GM21515 (cell line): ENCODE data around the gene RUBCNL.
"Not testable (repeated sequence)": the region's sequence is repeated elsewhere in the genome, so short reads cannot be mapped to it uniquely, and the experiment has no call there.

ENCODE experiments used
- ATAC-seq: cut with Tn5 transposase; IDR thresholded peaks from one replicate; pipeline ENCODE4 v1.9.1; 2021; ENCODE audit not compliant: unreplicated experiment

The RUBCNL gene, protein sequence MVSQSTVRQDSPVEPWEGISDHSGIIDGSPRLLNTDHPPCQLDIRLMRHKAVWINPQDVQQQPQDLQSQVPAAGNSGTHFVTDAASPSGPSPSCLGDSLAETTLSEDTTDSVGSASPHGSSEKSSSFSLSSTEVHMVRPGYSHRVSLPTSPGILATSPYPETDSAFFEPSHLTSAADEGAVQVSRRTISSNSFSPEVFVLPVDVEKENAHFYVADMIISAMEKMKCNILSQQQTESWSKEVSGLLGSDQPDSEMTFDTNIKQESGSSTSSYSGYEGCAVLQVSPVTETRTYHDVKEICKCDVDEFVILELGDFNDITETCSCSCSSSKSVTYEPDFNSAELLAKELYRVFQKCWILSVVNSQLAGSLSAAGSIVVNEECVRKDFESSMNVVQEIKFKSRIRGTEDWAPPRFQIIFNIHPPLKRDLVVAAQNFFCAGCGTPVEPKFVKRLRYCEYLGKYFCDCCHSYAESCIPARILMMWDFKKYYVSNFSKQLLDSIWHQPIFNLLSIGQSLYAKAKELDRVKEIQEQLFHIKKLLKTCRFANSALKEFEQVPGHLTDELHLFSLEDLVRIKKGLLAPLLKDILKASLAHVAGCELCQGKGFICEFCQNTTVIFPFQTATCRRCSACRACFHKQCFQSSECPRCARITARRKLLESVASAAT

DNA sequence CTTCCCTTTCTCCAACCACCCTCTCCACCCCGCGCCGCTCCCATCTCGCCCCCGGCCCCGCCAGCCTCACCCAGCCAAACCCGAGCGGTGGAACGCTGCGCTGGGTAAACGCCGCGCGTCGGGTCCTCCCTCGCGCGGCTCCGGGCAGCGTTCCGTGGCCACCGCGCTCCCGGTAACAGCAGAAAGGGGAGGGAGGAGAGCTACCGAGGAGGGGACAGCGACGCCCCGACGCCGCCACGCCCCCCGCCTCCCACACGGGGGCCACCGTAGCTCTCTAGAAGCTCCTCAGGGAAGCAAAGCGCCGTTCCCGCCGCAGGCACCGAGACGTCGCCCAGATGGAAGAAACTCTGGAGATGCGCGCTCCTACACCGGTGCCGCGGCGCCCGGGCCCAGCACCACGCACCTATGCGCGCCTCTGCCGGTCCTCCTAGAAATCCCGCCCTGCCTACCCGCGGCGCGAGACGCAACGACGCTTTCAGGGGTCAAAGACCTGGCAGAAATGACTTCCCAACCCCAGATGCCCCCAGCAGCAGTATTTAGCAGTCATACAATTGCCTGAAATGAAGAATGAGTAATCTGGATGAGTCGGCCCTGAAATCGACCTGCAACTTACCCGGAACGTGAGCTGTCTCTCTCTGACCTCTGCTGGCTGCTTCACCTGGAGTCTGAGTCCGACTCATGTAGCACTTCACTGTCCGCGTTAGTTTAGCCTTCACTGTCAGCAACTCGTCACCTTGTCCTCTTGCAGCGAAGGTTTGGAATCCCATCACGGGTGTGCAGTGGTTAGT, at the start of gene RUBCNL:
Gene RUBCNL (minus strand): TSS at position 189 of the 788 bp plus-strand sequence. CDS start 14,777 bp downstream, outside the sequence.
- no peak for ATAC-seq

DNA sequence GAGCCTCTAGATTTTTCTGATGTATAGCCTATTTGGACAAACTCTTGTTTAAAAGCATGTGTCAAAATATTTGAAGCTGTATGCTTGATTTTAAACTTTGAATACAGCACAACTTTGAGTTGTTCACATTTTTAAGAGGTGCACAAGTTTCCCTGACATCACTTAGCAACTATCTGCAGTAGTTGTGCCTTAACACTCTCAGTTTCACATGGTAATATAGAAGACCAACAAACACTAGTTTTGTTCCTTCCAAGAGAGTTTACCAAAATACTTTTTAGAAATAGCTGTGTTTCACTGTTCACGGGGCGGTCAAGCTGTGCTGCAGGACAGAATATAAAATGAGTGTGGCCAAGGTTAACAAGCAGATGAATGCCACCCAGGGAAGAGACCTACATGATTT, 42.5 kb upstream of the RUBCNL start:
- not testable (repeated sequence) for ATAC-seq

DNA sequence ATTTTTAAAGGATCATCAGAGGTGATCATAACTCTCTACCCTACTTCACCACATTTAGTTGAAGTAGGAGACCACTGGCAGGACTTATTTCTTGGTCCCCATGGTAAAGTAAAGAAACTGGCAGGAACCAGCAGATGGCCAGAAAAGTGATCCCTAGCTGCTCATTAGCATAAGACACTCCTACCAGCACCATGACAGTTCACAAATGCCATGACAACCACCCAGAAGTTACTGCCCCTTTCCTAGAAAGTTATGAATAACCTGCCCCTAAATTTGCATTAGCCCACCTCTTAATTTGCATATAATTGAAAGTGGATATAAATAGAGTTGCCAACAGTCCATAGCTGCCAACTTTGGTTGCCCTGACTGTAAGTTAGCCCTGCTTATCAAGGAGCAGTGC, 18.4 kb upstream of the RUBCNL start:
- ATAC-seq, result no peak

DNA sequence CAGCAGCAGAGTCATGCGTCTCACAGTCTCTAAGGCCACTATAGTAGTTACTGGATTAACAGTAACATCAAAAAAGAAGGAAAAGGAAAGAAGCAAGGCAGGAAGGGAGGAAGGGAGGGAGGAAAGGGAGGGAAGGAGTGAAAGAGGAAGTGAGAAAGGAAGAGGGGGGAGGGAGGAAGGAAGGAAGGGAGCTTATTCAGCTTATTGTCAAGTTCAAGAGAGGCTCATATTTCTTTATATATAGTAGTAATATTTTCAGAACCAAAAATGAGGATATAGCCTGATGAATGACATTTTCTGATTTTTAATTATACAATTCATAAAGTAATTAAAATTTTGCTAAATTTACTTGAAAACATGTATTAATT, 17.7 kb upstream of the RUBCNL start:
- ATAC-seq, result no peak

DNA sequence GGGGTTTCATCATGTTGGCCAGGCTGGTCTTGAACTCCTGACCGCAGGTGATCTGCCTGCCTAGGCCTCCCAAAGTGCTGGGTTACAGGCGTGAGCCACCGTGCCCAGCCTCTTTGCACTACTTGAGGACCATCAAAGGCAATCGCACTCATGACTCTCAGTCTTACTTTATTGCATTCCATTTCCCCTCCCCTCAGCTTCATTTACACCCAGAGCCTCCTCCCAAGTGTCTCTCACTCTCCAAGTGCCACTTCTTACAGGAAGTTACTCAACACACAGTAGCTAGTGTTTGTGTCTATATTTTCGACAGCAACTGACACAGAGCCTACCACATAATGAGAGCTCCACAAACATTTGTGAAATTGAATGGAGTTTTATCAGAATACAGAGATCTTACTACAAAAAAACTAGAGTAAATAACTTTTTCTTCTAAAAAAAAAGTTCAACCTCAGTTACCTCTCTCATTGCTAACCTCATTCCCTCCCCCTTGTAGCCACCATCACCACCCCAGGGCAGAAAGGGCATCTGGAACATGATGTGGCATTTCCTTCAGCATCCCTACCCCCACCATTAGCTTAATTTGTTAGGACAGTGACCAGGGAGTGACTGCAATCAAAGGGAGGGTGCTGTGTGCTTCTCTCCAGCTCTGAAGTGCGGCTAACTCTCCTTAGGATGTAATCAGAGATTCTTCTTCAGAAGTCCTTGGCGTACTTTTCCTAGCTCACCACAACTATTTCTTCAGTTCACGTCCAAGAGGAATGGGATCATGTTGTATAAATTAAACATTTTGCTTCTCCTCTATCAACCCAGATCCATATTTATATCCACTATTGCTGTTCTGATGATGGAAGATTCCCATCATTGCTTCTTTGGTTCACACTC, 17.0 kb upstream of the RUBCNL start:
- ATAC-seq, result no peak

DNA sequence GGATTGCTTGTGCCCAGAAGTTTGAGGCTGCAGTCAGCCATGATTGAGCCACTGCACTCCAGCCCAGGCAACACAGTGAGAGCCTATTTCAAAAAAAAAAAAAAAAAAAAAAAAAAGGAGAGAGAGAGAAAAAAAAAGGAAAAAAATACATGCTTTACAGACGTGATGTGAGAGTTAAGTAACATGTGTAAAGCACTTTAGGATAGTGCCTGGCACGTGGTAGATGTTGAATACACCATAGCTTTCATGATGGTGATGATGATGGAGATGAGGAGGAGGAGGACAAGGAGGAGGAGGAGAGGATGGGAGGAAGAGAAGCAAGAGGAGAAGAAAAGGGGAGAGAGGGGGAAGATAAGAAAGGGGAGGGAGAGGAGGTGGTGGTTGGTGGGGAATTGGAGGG, 15.1 kb upstream of the RUBCNL start:
- ATAC-seq, result no peak

DNA sequence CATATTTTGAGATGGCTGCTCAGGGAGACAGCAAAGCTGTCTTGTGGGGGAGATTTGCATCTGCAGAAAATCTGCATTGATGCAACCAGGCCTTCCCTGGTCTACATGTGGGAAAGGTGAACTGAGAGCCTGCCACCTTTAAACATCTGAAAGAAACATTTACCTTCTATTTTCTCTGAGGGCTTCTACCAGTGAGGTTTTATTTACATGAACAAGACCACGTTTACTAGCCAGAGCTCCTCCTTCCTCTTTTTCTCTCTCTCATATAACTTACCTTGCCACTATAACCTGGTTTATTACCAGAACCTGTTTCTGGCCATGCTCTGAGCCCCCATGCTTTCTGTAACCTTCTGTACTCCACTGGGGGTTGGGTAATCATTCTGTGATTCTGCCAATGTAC, 14.4 kb upstream of the RUBCNL start:
- ATAC-seq, result no peak

DNA sequence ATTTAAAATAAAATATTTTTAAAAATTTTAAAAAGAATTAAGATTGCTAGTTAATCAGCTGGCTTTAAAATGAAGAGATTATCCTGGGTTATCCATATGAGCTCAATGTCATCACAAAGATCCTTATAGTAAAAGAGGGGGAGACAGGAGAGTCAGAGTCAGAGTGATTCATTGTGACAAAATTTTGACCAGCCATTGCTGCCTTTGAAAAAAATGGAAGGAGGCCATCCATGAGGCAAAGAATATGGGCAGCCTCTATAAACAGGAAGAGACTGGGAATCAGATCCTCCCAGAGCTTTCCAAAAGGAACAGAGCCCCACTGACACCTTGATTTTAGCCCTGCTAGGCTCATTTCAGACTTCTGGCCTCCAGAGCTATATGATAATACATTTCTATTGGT, 9.3 kb upstream of the RUBCNL start:
- ATAC-seq, result no peak

DNA sequence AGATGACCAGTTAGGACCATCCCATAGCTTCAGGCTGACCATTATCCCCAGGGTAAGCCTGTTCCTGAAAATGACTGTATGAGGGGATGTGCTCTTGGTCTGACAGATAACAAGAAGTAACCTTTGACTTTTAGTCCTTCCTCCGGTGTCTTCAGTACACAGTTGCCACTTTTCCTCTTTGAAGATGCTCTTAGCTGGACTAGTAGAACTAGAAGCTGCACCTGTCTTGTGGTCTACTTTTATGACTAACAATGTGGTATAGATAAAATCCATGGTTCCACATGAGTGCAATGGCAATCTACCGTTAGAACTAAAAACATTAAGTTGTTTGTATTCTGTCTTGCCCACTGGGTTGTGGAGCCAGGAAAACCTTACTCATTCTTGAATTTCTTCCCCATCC, 5.9 kb upstream of the RUBCNL start:
- ATAC-seq, result no peak

DNA sequence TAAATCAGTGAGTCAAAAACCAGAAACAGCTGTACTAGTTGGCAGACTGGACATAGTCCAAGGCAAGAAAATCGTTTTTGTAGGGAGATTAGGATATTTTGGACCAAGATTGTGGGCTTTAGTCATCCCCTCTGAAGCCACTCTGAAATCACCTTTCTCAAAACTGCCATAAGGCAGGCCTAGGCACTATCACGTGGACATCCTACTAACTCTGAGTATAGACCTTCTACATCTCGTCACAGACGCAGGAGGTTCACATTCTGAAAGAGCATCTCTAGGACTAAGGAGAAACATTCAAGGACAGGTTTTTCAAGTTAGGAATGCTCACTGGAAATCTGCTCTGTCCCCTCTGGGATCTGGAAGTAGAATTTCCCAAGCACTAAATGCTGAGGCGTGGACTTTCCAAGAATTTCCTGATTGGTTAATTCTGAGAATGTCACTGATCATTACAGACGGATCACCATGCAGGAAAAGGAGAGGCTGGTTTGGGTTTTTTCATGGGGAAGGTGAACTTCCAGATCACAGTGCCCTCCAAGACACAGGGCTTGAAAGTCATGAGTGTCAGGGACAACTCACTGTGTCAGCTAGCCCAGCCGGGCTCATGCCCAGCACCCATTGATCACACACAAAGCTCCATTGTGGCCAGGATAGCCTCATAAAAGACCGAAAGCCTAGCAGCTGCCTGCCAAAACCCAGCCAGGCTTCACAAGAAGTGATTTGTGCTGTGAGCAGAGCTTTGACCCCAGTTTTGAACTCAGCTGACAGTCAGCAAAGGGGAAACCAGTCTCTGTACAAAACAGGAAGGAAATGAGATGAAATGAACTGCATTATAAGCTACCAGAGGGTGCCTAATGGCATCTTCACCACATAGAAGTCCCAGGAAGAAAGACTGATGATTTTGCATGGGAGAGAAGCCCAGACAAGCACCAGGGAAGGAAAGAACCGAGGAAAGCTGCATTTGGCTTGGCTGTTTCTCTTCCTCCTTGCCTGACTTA, 2.7 kb upstream of the RUBCNL start:
- peak; percentile 47 for ATAC-seq

DNA sequence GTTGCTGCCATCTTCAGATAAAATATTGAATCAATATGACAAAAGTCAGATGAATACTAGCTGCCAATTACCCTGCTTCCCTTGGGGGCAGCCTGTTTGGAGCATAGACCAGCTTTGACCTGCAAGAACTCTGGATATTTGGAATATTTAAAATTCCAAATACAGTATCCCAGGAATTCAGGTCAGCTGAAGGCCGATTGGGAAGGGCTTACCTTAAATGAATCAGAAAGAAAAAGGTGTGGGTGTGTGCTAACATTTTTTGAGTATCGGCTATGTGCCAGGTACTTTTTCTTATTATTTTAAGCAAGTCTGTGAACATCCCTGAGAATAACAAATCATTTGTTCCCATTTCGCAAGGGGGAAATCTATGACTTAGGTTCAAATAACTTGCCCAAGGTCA, 1.8 kb upstream of the RUBCNL start:
- no peak for ATAC-seq

DNA sequence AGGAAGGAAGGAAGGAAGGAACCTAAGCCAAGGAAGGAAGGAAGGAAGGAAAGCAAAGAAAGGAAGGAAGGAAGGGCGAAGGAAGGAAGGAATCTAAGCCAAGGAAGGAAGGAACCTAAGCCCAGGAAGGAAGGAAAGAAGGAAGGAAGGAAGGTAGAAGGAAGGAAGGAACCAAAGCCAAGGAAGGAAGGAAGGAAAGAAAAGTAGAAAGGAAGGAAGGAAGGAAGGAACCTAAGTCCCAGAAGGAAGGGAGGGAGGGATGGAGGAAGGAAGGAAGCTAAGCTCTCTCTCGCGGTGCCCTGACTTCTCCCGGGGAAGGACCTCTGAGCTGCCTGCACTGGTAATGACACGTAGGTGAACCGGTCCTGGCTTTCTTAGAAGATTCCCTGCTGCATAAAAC, 1.3 kb upstream of the RUBCNL start:
- no peak for ATAC-seq

DNA sequence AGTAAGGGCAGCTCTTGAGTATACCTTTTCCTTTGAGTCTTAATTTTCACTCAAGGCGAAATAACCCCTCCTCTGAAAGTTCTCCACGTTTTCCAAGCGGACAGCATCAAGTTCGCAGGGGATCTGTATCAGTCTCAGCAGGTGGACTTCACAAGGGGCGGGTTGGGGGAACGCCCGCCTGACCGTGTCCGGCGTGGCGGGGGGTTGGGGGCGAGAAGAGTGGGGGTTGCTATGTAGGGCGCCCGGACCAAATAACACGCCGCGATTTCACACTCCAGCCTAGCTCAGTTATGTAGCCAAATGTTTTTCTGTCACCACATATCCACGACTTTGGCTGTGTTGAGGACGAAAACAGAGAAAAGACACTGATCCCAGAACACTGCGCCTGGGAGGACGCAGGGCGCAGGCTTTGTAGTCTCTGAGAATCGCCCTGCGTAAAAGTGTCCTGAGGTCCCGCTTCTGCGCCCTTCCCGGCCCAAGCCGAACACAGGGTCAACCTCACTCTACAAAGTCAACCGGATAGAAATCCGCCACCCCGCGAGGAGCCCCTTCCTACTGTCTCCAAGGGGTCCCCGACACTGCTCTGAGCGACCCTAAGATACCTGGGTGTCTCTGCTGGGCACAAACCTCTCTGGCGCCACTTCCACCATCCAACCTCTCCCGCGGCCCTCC, 524 bp downstream of the RUBCNL start:
- ATAC-seq, result no peak

DNA sequence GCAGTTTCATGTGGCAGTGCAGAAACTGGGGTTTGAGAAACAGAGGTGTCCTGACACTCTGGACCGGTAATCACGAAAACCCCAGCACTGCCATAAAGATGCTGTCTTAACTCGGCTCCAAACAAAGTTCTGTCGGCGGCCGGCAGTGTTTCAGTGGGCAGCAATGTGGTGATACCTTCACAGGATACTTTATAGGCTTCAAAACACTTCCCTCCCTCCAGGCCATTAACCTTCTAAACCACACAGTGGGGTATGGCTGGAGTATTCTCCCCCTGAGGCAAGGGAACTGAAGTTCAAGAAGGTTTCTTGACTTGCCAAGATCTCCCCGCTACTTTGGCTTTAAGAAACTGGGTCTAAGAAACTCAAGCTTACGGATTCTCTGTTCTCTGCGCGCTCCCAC, 1.1 kb downstream of the RUBCNL start:
- ATAC-seq, result no peak

DNA sequence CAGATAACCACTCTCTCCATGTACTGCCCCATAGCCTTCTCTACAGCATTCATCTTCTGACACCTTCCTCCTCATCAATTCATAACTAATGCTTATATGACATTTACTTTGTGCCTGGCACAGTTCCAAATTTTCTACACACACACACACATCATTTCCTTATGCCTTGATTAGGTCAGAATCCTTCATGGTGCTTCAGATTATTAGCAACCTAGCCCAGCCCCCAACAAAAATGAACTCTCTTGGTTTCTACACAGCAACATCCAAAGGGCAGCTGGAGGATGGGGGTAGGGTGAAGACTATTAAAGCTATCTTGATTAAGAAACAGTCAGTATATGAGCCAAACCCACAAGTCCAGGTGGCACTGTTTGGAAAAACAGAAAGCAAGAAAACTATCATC, 3.7 kb downstream of the RUBCNL start:
- no peak for ATAC-seq

DNA sequence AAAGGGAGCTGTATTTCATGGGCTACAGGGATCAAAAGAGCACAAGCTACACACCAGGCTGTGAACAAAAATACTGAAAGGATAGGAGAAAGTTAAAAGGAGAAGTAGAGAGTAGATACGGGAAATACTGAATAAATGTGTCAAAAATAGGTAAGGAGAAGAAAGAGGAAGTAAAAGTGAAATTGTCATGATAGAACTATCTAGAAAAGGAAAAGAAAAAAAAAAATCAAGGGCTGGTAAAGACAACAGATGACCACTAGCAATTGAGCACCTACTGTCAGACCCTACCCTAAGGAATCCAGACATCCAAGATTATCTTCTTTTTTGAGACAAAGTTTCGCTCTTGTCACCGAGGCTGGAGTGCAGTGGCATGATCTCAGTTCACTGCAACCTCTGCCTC, 4.8 kb downstream of the RUBCNL start:
- ATAC-seq, result peak; percentile 35

DNA sequence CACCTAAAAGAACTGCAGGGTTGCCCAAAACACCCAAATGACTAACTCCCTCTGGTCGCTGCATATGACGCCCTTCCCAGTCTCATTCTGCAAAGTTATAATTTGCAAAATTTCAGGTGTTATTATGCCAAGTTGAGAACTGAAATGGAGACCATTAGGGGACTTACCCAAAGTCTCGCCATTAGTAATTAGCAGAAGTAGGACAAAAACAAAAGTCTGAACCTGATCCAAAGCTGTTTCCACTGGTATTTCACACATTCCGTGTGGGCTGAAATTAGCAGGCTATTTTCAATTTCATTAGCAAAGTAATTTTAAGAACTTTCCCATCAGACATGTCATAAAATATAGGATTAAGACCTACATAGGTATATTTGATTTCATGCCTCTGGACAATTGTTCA, 6.8 kb downstream of the RUBCNL start:
- ATAC-seq, result no peak

DNA sequence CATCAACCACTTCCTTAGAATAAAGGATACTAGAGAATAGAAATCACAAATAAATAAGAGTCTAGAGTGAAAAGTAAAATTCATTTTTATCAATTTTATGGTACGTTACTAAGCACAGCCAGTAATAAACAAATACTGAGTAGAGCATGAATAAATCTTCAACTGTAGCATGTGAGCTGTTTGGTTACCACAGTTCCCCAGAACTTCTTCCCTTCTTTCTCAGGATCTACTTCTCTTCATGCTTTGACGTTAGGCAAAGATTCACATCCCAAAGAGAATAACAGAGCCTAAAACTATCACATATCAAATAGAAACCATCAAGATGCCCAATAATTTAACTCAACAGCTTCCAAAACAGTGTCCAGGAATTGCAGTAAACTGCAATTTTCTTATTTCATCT, 7.4 kb downstream of the RUBCNL start:
- ATAC-seq, result no peak

DNA sequence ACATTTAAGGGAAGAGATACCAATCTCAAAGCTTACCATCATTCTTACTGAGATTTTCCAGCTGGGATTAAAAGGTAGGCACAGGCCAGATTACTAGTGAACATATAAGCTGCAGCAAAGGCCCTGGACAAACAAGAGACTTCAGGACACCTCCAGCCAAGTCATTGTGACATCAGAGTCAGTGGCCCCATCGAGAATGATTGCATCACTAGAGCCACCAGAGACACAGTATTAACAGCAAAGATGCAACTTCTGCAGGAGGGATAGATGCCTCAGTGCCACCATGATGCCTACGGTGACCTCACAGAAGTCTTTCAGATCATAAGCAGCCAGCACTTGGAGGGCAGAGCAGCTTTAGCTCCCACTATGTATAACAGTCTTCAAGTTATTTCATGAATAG, 8.6 kb downstream of the RUBCNL start:
- no peak for ATAC-seq
